Measurements from ENCODE around the gene MSRB1. TPM values are rescaled to one million over a fixed set of nuclear protein-coding genes. Genes with fewer than 3 reads are reported as not detected.

Gene MSRB1
- total RNA-seq, 2 experiments from 2014 or later: 2.3 to 2.4 TPM

DNA sequence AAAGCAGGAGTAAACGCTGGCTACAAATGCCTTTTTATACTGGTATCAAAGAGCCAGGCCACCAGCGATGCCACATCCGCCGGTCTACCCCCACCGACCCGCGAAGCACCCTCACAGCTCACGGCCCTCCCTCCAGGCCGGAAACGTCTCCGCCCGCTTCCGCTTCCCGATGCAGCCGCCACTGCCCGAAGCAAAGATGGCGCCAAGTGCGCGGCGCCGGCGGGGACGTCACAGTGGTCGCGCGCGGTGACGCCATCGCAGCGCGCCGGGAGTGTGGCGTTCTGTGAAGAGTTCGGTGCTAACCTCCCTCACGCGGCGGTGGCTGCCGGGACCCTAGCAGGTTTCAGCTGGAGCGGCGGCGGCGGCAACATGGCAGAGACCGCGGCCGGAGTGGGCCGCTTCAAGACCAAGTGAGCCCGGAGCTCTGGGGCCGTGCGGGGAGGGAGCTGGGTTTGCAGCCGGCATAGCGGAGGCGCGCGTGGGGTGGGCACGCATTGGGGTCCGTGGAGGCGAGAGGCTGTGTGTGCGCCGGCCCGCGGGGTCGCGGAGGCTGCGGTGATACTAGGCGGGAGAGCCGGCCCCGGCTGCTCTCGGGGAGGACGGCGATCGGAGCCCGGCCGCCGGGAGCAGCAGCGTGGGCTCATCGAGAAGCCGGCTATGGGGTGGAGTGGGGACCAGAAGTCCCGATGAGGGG lies 28.9 kb upstream of the MSRB1 start, which contains the start of gene TBL3:
Gene TBL3, plus strand, starts transcription at position 258 of the 694 bp plus-strand sequence. Its CDS starts 112 bp downstream, at position 370.
- Mint-ChIP-seq H3K4me1 (ENCODE audit: low read depth) (peaks cover 20% of the 10 kb centered on the region), H3K36me3 (ENCODE audit: low read depth) (peaks cover 35% of the 10 kb centered on the region), H3K4me3 (peak within 1 kb of the TSS; percentile 97), H3K27me3 (no peaks in the 10 kb centered on the region), H3K27ac (peak within 1 kb of the TSS; percentile 97), H3K9me3 (no peaks in the 10 kb centered on the region)
- peak; percentile 97 for ATAC-seq (ENCODE audit: poor library complexity)
- intact Hi-C loops (cut with DNase I, micrococcal nuclease): loop anchor here in 1 of 2 experiments (1.0 to 5.0 kb wide), 3 partner anchors 20 to 75 kb away; partner anchors contain the start of genes NTHL1, TSC2 and ZNF598
- CTCF ChIA-PET: interaction anchor here (0.8 to 1.8 kb wide), 2 partner anchors 11 to 32 kb away, joined by 3 to 5 read pairs; no protein-coding TSS in a partner anchor
- POLR2A ChIA-PET: interaction anchor here (0.6 to 2.2 kb wide), 19 partner anchors 8 to 574 kb away, joined by 3 to 31 read pairs (median 4); partner anchors contain the start of genes FAHD1, GFER, HAGH and MAPK8IP3
- H3K9me3 ChIP-seq (ENCODE audit: control insufficient read depth in 1 of 2, insufficient read depth in 1 of 2, low read length in 2 of 2): no peaks in the 10 kb centered on the region
- TF ChIP-seq, protein P1, sequence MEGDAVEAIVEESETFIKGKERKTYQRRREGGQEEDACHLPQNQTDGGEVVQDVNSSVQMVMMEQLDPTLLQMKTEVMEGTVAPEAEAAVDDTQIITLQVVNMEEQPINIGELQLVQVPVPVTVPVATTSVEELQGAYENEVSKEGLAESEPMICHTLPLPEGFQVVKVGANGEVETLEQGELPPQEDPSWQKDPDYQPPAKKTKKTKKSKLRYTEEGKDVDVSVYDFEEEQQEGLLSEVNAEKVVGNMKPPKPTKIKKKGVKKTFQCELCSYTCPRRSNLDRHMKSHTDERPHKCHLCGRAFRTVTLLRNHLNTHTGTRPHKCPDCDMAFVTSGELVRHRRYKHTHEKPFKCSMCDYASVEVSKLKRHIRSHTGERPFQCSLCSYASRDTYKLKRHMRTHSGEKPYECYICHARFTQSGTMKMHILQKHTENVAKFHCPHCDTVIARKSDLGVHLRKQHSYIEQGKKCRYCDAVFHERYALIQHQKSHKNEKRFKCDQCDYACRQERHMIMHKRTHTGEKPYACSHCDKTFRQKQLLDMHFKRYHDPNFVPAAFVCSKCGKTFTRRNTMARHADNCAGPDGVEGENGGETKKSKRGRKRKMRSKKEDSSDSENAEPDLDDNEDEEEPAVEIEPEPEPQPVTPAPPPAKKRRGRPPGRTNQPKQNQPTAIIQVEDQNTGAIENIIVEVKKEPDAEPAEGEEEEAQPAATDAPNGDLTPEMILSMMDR (IDR thresholded peaks at IDR 0.05): no peak
- peaks cover 29% of the 10 kb centered on the region for H3K36me3 ChIP-seq (ENCODE audit: insufficient read depth, low read length)
- peak within 1 kb of the TSS; percentile 73 for H3K4me3 ChIP-seq (ENCODE audit: low read length)
- no peaks in the 10 kb centered on the region for H3K27me3 ChIP-seq (ENCODE audit: control insufficient read depth in 1 of 2, insufficient read depth in 2 of 2, low read length in 2 of 2)
- peaks cover 36% of the 10 kb centered on the region for H3K4me1 ChIP-seq (ENCODE audit: insufficient read depth, low read length)
- peak; percentile 92 to 98 (median 96) for DNase-seq
- peak within 1 kb of the TSS; percentile 87 to 92 for H3K27ac ChIP-seq (ENCODE audit: low read depth in 1 of 2, low read length in 2 of 2)

DNA sequence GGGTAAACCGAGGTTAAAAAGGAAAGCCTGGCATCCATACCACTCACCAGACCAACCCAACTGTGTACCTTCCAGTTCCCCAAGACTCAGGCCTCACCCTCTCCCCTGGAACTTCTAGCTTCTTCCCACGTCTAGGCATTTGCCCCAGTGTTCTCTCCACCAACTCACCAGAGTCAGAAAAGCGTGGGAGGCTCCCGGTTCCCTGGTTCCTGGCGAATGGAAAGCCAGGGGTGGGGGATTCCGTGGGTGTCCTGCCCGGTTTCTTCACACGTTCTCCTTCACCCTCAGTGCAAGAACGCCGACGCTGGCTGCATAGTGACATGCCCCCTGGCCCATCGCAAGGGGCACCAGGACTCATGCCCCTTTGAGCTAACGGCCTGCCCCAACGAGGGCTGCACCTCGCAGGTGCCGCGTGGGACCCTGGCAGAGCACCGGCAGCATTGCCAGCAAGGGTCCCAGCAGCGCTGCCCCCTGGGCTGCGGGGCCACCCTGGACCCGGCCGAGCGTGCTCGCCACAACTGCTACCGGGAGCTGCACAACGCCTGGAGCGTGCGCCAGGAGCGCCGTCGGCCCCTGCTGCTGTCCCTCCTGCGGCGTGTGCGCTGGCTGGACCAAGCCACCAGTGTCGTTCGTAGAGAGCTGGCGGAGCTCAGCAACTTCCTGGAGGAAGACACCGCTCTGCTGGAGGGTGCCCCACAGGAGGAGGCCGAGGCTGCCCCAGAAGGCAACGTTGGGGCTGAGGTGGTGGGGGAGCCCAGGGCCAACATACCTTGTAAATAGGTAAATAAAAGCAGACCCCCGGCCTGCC lies 25.4 kb upstream of the MSRB1 start:
- H3K9me3 Mint-ChIP-seq: no peaks in the 10 kb centered on the region
- Histone ChIP-seq H3K27ac (ENCODE audit: low read depth in 1 of 2, low read length in 2 of 2) (no peak overlapping the region), H3K4me3 (ENCODE audit: low read length) (no peak overlapping the region), H3K4me1 (ENCODE audit: insufficient read depth, low read length) (peaks cover 51% of the 10 kb centered on the region), H3K27me3 (ENCODE audit: control insufficient read depth in 1 of 2, insufficient read depth in 2 of 2, low read length in 2 of 2) (no peaks in the 10 kb centered on the region), H3K9me3 (ENCODE audit: control insufficient read depth in 1 of 2, insufficient read depth in 1 of 2, low read length in 2 of 2) (no peaks in the 10 kb centered on the region), H3K36me3 (ENCODE audit: insufficient read depth, low read length) (peaks cover 8% of the 10 kb centered on the region)
- ATAC-seq (ENCODE audit: poor library complexity) (no peak), DNase-seq (no peak)
- peaks cover 41% of the 10 kb centered on the region for H3K36me3 Mint-ChIP-seq (ENCODE audit: low read depth)
- H3K27ac Mint-ChIP-seq: no peak overlapping the region
- peak overlapping the region; percentile 51 for H3K4me3 Mint-ChIP-seq
- CTCF ChIA-PET: no interaction called here
- POLR2A ChIA-PET: no interaction called here
- H3K27me3 Mint-ChIP-seq: no peaks in the 10 kb centered on the region
- H3K4me1 Mint-ChIP-seq (ENCODE audit: low read depth): peaks cover 43% of the 10 kb centered on the region
- intact Hi-C loops (cut with DNase I, micrococcal nuclease): loop anchor here in 1 of 2 experiments (10.0 kb wide), 1 partner anchor 1274 kb away; the partner anchor contains the start of gene WDR24
- TF ChIP-seq, protein P1 (IDR thresholded peaks at IDR 0.05): no peak

DNA sequence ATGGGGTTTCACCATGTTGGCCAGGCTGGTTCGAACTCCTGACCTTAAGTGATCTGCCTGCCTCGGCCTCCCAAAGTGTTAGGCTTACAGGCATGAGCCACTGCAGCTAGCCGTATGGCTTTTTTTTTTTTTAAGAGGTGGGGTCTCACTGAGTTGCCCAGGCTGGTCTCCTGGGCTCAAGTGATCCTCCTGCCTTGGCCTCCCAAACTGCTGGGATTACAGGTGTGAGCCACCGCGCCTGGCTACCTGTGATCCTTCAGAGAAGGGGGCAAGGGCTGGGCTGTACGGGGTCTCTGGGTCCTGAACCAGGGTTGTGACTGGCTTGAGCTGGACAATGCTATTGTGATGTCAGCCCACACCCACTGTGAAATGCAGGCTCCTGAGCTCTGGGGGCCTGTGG lies 23.5 kb upstream of the MSRB1 start, which contains the start of gene RNF151:
Gene RNF151, plus strand, starts transcription at position 397 of the 400 bp plus-strand sequence. CDS start 26 bp downstream, outside the sequence.
- Histone ChIP-seq H3K27ac (ENCODE audit: low read depth in 1 of 2, low read length in 2 of 2) (peak within 1 kb of the TSS; percentile 96 to 99), H3K4me1 (ENCODE audit: insufficient read depth, low read length) (peaks cover 54% of the 10 kb centered on the region), H3K36me3 (ENCODE audit: insufficient read depth, low read length) (peaks cover 26% of the 10 kb centered on the region), H3K9me3 (ENCODE audit: control insufficient read depth in 1 of 2, insufficient read depth in 1 of 2, low read length in 2 of 2) (no peaks in the 10 kb centered on the region), H3K4me3 (ENCODE audit: low read length) (peak within 1 kb of the TSS; percentile 91), H3K27me3 (ENCODE audit: control insufficient read depth in 1 of 2, insufficient read depth in 2 of 2, low read length in 2 of 2) (no peaks in the 10 kb centered on the region)
- Mint-ChIP-seq H3K9me3 (no peaks in the 10 kb centered on the region), H3K4me3 (peak within 1 kb of the TSS; percentile 98), H3K36me3 (ENCODE audit: low read depth) (peaks cover 43% of the 10 kb centered on the region), H3K27me3 (no peaks in the 10 kb centered on the region), H3K4me1 (ENCODE audit: low read depth) (peaks cover 41% of the 10 kb centered on the region), H3K27ac (peak within 1 kb of the TSS; percentile 98)
- ChIA-PET CTCF (no interaction called here), POLR2A (interaction anchor here (2.1 to 3.5 kb wide), 4 partner anchors 17 to 139 kb away, joined by 17 to 62 read pairs (median 39); partner anchors contain the start of genes FAHD1, GFER, HAGH and MSRB1)
- intact Hi-C loops (cut with DNase I, micrococcal nuclease): loop anchor here in 1 of 2 experiments (10.0 kb wide), 1 partner anchor 1272 kb away; the partner anchor contains the start of gene WDR24
- ATAC-seq (ENCODE audit: poor library complexity) (no peak), DNase-seq (no peak)
- TF ChIP-seq, protein P1 (IDR thresholded peaks at IDR 0.05): no peak
